T-helper 1 cell treated with Interleukin-12 subunit alpha and Interleukin-12 subunit beta and Interleukin-4 antibody, amounts not matched to agents 30 μg/mL and 1 μg/mL, for 36 hours (primary cell): ENCODE data around the gene ZNF311.
A peak's percentile ranks its signal among the peaks of the same experiment; 100 is the strongest.
"Not testable (repeated sequence)": the region's sequence is repeated elsewhere in the genome, so short reads cannot be mapped to it uniquely, and the experiment has no call there.

ENCODE experiments used
- H3K27ac Mint-ChIP-seq: one replicate; pipeline ENCODE4 v1.8.0; 2021; ENCODE audit warnings: mild to moderate bottlenecking, mixed read lengths
- H3K27me3 Mint-ChIP-seq: one replicate; pipeline ENCODE4 v1.8.0; 2021; ENCODE audit warnings: low read depth, mixed read lengths
- H3K36me3 Mint-ChIP-seq: one replicate; pipeline ENCODE4 v1.8.0; 2021; ENCODE audit warnings: low read depth, mixed read lengths
- H3K4me1 Mint-ChIP-seq: one replicate; pipeline ENCODE4 v1.8.0; 2021; ENCODE audit warnings: low read depth, mixed read lengths
- H3K4me3 Mint-ChIP-seq: one replicate; pipeline ENCODE4 v1.8.0; 2021; ENCODE audit warnings: mild to moderate bottlenecking, moderate library complexity, mixed read lengths
- H3K9me3 Mint-ChIP-seq: one replicate; pipeline ENCODE4 v1.8.0; 2021; ENCODE audit warnings: mixed read lengths

ZNF311 gene

GRCh38 chr6:28978959-28979561 is 26.1 kb downstream of the ZNF311 start:
- peaks cover 35% of the 10 kb centered on the region for H3K27me3 Mint-ChIP-seq
- H3K4me3 Mint-ChIP-seq = no peak overlapping the region
- H3K36me3 Mint-ChIP-seq = peaks cover 8% of the 10 kb centered on the region
- no peaks in the 10 kb centered on the region for H3K9me3 Mint-ChIP-seq
- H3K4me1 Mint-ChIP-seq = peaks cover 41% of the 10 kb centered on the region
- no peak overlapping the region for H3K27ac Mint-ChIP-seq

GRCh38 chr6:28978133-28978491 is 27.0 kb downstream of the ZNF311 start:
- H3K36me3 Mint-ChIP-seq = peaks cover 8% of the 10 kb centered on the region
- H3K27me3 Mint-ChIP-seq = peaks cover 35% of the 10 kb centered on the region
- H3K27ac Mint-ChIP-seq = no peak overlapping the region
- peaks cover 39% of the 10 kb centered on the region for H3K4me1 Mint-ChIP-seq
- no peaks in the 10 kb centered on the region for H3K9me3 Mint-ChIP-seq
- peak overlapping the region; percentile 76 for H3K4me3 Mint-ChIP-seq

DNA sequence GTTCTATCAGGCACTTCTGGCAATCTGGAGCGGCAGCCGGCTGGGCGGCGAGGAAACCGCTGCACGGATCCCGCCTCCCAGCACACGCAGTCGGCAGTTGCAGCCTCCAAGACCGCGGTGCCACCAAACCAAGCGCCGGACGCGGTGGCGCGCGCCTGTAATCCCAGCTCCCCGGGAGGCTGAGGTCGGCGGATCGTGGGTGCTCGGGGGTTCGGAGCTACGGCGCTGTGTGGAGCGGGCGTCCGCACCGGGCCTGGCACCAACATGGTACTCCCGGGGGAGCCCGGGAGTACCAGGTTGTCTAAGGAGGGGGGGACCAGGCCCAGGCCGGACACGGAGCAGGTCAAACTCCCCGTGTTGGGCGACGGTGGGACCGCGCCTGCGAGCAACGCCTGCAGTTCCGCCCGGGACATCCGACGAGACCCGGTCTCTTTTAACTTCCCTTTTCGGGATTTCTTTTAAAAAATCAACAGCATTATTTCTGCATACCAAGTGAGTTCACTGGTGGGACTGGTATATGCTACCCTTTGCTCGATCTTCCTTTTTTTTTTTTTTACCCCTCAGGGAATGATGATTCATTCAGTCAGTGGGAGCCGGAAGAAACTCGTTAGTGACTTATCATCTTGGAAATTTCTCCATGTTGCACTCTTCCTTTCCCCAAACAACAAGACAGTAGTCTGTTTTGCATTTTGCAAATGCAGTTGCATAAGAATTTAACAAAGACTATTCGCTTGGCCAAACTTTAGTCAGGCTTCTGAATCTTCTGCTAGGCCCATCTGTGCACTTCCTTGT is 27.6 kb downstream of the ZNF311 start:
- peaks cover 8% of the 10 kb centered on the region for H3K36me3 Mint-ChIP-seq
- H3K4me3 Mint-ChIP-seq = peak overlapping the region; percentile 76
- peaks cover 33% of the 10 kb centered on the region for H3K4me1 Mint-ChIP-seq

GRCh38 chr6:28976677-28977076 is 28.4 kb downstream of the ZNF311 start:
- Mint-ChIP-seq H3K36me3 (peaks cover 3% of the 10 kb centered on the region), H3K27ac (peak overlapping the region; percentile 11), H3K9me3 (no peaks in the 10 kb centered on the region), H3K27me3 (peaks cover 29% of the 10 kb centered on the region), H3K4me1 (peaks cover 28% of the 10 kb centered on the region), H3K4me3 (peak overlapping the region; percentile 27)

More for the DNA sequence above, 27.6 kb downstream of the ZNF311 start:
- Mint-ChIP-seq H3K9me3 (no peaks in the 10 kb centered on the region), H3K27ac (no peak overlapping the region), H3K27me3 (peaks cover 35% of the 10 kb centered on the region)

DNA sequence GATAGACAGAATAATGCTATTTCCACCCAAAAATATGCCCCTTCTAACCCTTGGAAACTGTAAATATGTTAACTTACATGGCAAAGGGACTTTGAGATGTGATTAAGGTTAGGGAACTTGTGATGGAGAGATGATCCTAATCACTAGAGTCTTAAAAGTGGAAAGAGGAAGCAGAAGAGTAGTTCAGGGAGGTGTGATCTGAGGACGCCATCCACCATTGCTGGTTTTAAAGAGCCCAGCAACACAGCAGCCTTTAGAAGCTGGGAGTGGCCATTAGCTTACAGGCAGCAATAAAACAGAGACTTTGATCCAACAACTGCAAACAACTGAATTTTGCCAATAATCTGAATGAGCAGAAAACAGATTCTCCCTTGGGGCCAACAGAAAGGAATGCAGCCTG is 30.6 kb downstream of the ZNF311 start:
- Mint-ChIP-seq H3K36me3 (peaks cover 3% of the 10 kb centered on the region), H3K9me3 (no peaks in the 10 kb centered on the region), H3K27ac (no peak overlapping the region), H3K4me1 (peaks cover 14% of the 10 kb centered on the region), H3K4me3 (no peak overlapping the region), H3K27me3 (peaks cover 28% of the 10 kb centered on the region)

DNA sequence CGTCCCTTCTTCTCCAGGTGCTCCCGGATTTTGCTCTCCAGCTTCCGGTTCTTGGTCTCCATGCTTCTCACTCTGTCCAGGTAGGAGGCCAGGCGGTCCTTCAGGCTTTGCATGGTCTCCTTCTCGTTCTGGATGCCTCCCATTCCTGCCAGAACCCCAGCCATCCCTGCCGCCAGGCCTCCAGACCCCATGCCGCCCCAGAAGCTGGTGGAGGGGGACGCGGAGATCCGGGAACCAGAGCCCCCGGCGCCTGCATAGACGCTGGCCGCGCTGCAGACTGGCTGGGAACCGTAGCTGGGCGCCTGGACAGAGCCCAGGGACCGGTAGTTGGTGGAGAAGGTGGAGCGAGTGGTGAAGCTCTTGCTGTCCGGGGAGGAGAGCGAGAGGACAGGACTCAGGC is 35.1 kb downstream of the ZNF311 start:
- not testable (repeated sequence) for H3K9me3 Mint-ChIP-seq

GRCh38 chr6:28969129-28969528 is 36.0 kb downstream of the ZNF311 start:
- Mint-ChIP-seq H3K4me1 (no peaks in the 10 kb centered on the region), H3K27ac (no peak overlapping the region), H3K9me3 (peaks cover 9% of the 10 kb centered on the region), H3K36me3 (no peaks in the 10 kb centered on the region), H3K27me3 (peaks cover 28% of the 10 kb centered on the region), H3K4me3 (no peak overlapping the region)

More for the DNA sequence above, 35.1 kb downstream of the ZNF311 start:
- H3K36me3 Mint-ChIP-seq, H3K27ac Mint-ChIP-seq, H3K4me1 Mint-ChIP-seq, H3K4me3 Mint-ChIP-seq: not testable (repeated sequence)
- H3K27me3 Mint-ChIP-seq = peaks cover 27% of the 10 kb centered on the region

GRCh38 chr6:28968476-28968875 is 36.6 kb downstream of the ZNF311 start:
- H3K27me3 Mint-ChIP-seq = peaks cover 32% of the 10 kb centered on the region
- no peak overlapping the region for H3K27ac Mint-ChIP-seq
- H3K4me3 Mint-ChIP-seq = no peak overlapping the region
- no peaks in the 10 kb centered on the region for H3K4me1 Mint-ChIP-seq
- peaks cover 9% of the 10 kb centered on the region for H3K9me3 Mint-ChIP-seq
- H3K36me3 Mint-ChIP-seq = no peaks in the 10 kb centered on the region

DNA sequence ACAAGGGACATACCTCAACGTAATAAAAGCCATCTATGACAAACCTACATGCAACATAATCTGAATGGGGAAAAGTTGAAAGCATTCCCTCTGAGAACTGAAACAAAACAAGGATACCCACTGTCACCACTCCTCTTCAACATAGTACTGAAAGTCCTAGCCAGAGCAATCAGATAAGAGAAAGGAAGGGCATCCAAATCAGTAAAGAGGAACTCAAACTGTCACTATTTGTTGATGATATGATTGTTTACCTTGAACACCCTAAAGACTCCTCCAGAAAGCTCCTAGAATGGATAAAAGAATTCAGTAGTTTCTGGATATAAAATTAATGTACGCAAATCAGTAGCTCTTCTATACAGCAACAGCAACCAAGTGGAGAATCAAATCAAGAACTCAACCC is 39.4 kb downstream of the ZNF311 start:
- no peak overlapping the region for H3K27ac Mint-ChIP-seq
- H3K4me1 Mint-ChIP-seq = no peaks in the 10 kb centered on the region
- H3K4me3 Mint-ChIP-seq = no peak overlapping the region
- H3K27me3 Mint-ChIP-seq = peaks cover 47% of the 10 kb centered on the region
- H3K36me3 Mint-ChIP-seq = no peaks in the 10 kb centered on the region
- H3K9me3 Mint-ChIP-seq = peaks cover 17% of the 10 kb centered on the region

- peaks cover 38% of the 10 kb centered on the region for H3K27me3 Mint-ChIP-seq
- H3K4me1 Mint-ChIP-seq = no peaks in the 10 kb centered on the region
- H3K27ac Mint-ChIP-seq = no peak overlapping the region
- H3K9me3 Mint-ChIP-seq = peaks cover 8% of the 10 kb centered on the region
- no peak overlapping the region for H3K4me3 Mint-ChIP-seq
- no peaks in the 10 kb centered on the region for H3K36me3 Mint-ChIP-seq
These were observed 44.1 kb downstream of the ZNF311 start for GRCh38 chr6:28960846-28961500.

GRCh38 chr6:28958561-28959243 is 46.4 kb downstream of the ZNF311 start:
- H3K27ac Mint-ChIP-seq, H3K9me3 Mint-ChIP-seq, H3K36me3 Mint-ChIP-seq, H3K4me1 Mint-ChIP-seq, H3K4me3 Mint-ChIP-seq: not testable (repeated sequence)
- H3K27me3 Mint-ChIP-seq = peaks cover 40% of the 10 kb centered on the region

GRCh38 chr6:28957795-28958314 is 47.3 kb downstream of the ZNF311 start:
- H3K27ac Mint-ChIP-seq, H3K9me3 Mint-ChIP-seq, H3K4me3 Mint-ChIP-seq, H3K36me3 Mint-ChIP-seq: not testable (repeated sequence)
- H3K27me3 Mint-ChIP-seq = peaks cover 44% of the 10 kb centered on the region
- H3K4me1 Mint-ChIP-seq = peaks cover 14% of the 10 kb centered on the region

DNA sequence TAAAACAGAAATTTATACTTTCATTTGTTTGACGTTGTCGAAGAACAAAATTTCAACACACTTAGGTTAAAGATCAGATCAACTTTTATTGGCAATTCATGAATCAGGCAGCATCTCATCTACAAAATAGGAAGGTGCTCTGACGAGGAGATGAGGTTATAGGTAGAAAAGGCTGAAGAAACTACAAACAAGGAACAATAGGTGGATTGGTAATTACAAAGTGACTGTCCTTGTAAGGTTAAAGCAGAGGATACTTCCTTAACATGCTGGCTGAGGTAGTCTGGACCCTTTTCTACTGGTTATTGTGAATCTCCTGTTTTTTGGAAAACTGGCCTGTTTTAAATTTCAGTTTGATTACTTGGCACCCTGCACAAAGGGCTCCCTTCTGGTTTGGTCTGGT is 48.8 kb downstream of the ZNF311 start:
- Mint-ChIP-seq H3K36me3 (no peaks in the 10 kb centered on the region), H3K9me3 (peaks cover 3% of the 10 kb centered on the region), H3K27ac (no peak overlapping the region), H3K27me3 (peaks cover 33% of the 10 kb centered on the region), H3K4me1 (peaks cover 16% of the 10 kb centered on the region), H3K4me3 (no peak overlapping the region)

DNA sequence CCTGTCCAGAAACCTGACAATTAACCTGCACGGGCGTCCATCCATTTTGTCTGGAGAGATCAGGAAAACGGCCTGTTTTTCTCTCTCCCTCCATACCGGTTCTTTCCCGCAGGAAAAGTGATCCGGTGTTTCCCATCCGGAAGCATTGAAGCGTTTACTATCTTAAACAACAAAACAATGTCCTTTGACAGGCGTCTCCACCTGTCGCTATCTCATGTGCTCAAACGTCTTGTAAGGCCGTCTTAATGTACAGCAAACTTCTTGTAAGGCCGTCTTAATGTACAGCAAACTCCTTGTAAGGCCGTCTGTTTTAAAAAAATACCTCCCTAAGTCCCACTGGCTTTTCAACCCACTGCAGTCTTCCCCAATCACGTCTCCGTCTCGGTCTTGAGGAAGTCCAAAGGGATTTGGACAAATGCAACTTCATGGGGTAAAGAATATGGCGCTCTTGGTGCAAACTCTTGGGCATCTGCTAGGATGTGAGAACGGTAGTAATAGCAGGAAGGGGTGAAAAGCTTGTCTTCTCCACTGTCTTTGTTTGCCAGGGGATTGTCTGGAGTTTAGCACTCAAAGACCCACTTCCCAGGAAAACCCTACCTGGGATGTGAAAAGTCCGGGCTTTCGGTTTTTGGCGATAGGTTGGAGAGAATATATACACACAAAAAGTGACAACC is 51.4 kb downstream of the ZNF311 start:
- Mint-ChIP-seq H3K27me3 (peaks cover 34% of the 10 kb centered on the region), H3K9me3 (no peaks in the 10 kb centered on the region), H3K36me3 (no peaks in the 10 kb centered on the region)

More for the DNA sequence above, 51.4 kb downstream of the ZNF311 start:
- Mint-ChIP-seq H3K27ac (peak overlapping the region; percentile 65), H3K4me3 (peak overlapping the region; percentile 65), H3K4me1 (peaks cover 17% of the 10 kb centered on the region)
